GM21723 (cell line): ENCODE data around the gene DNAI2.
"Not testable (repeated sequence)": the region's sequence is repeated elsewhere in the genome, so short reads cannot be mapped to it uniquely, and the experiment has no call there.

Experiments
- ATAC-seq: cut with Tn5 transposase; IDR thresholded peaks from one replicate; pipeline ENCODE4 v1.9.1; 2021; ENCODE audit warnings: mild to moderate bottlenecking, moderate library complexity; ENCODE audit not compliant: unreplicated experiment

The DNAI2 gene

DNA sequence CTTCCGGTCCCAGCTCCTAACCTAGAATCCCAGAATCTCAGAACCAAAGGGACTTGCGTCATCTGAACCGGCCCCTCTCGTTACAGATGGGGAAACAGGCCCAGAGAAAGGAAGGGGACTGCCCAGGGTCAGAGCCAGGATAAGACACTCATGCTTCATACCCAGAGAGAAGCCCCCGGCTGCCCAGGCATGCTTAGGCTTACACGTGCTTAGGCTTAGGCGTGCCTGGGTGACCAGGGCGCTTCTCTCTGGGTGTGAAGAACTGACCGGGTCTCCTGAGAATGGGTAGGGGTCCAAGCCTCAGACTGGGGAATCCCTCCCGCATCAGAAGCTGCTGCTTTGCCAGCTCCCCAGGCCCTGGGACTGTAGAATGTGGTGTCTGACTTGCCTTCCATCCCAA is 29.9 kb upstream of the DNAI2 start:
- ATAC-seq, result no peak

GRCh38 chr17:74244548-74244947 is 29.5 kb upstream of the DNAI2 start:
- no peak for ATAC-seq

GRCh38 chr17:74245145-74245831 is 28.7 kb upstream of the DNAI2 start:
- ATAC-seq, result no peak

DNA sequence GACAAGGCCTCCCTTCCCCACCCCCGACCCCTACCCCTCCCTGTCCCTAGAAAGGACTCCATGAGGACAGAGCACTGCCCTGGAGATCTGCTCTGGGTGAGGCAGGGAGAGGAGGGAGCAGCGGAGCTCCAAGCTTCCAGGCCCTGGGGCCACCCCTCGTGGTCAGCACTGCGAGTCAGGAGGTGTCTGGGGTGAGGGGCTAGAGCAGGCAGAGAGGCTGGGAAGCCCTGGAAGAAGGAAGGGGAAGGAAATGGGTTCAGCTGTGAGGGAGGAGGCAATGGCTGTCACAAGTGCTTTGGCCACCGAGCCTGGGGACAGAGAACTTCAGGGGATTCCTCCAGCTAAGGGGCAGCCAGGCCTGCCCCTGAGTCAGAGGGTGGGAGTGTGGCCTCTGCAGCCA is 28.2 kb upstream of the DNAI2 start:
- no peak for ATAC-seq

- ATAC-seq, result no peak
Observed at GRCh38 chr17:74249590-74250270, 24.3 kb upstream of the DNAI2 start.

DNA sequence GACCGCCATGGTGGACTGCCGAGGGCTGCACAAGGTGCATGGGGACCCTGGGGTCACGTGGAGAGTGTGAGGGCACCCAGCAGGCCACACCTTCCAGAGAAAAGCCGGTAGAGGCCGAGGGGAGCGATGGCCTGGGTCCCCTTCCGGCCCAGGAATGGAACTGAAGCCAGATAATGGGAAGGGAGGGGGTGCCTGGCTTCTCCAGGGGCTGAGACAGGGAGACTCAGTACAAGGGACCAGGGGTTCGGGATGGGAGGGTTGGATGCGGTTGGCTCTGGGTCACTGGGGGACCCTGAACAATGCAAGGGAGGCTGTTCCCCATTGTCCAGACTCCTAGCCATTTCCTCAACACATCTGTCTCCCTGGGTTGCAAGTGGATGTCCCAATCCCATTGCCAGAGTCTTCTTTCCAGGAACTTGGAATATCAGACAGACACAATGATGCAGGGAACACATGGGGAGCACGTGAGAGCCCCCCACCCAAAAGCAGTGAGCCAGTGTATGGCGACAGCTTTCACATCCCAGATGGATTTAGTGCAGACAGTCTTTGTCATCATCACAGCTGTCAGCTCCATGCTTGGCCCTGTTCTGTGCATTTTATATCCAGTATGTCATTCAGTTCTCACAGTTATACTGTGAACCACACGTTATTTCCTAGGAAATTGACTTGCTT is 23.6 kb upstream of the DNAI2 start:
- no peak for ATAC-seq

GRCh38 chr17:74251051-74251450 is 23.0 kb upstream of the DNAI2 start:
- no peak for ATAC-seq

- no peak for ATAC-seq
Observed at GRCh38 chr17:74251569-74251968, 22.5 kb upstream of the DNAI2 start.

GRCh38 chr17:74252211-74252610 is 21.8 kb upstream of the DNAI2 start:
- no peak for ATAC-seq

DNA sequence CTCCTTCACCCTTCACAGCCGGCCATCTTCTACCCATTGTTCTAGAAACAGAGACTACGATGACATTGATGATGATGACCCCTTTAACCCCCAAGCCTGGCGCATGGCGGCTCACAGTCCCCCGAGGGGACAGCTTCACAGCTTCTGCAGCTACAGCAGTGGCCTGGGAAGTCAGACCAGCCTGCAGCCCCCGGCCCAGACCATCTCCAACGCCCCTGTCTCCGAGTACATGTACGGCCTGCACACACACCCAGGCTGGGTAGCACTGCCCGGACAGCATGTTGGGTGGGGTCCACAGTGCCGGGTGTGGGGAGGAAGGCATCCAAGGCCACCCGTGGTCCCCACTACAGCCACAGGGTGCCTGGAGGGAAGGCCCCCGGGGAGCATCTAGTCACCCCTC is 21.0 kb upstream of the DNAI2 start:
- ATAC-seq, result no peak

- no peak for ATAC-seq
Observed at GRCh38 chr17:74257311-74257710, 16.7 kb upstream of the DNAI2 start.

GRCh38 chr17:74259667-74260524 is 14.1 kb upstream of the DNAI2 start:
- ATAC-seq, result no peak

GRCh38 chr17:74260525-74260850 is 13.5 kb upstream of the DNAI2 start:
- ATAC-seq, result no peak

- ATAC-seq, result no peak
Observed at GRCh38 chr17:74262601-74263000, 11.4 kb upstream of the DNAI2 start.

DNA sequence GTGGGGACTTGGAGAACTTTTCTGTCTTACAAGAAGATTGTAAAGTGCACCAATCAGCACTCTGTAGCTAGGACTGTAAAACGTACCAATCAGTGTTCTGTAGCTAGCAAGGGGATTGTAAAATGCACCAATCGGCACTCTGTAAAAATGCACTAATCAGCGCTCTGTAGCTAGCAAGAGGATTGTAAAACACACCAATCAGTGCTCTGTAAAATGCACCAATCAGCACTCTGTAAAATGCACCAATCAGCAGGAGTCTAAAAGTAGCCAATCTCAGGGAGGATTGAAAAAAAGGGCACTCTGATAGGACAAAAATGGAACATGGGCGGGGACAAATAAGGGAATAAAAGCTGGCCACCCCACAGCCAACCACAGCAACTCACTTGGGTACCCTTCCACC is 7.0 kb upstream of the DNAI2 start:
- ATAC-seq, result not testable (repeated sequence)

GRCh38 chr17:74267579-74267978 is 6.5 kb upstream of the DNAI2 start:
- ATAC-seq, result no peak

GRCh38 chr17:74267987-74268499 is 6.0 kb upstream of the DNAI2 start:
- ATAC-seq, result no peak

DNA sequence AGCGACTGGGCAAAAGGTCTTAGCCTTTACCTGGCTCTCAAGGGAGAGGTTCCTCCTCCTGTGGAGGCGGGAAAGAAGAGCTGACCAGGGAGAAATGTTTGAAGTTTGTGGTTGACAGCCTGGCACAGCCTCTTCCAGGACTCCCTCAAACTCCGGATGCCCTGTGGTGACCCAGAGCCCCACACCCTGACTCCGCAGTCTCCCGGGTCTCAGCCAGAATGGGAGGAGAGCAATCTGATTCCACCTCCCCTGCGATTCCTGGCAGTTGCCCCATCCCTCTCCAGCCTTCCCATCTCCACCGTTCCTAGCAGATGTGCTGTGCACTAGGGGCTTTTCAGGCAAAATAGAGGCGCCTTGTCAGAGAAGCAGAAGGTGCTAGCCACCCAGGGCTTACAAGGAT is 5.5 kb upstream of the DNAI2 start:
- no peak for ATAC-seq

DNA sequence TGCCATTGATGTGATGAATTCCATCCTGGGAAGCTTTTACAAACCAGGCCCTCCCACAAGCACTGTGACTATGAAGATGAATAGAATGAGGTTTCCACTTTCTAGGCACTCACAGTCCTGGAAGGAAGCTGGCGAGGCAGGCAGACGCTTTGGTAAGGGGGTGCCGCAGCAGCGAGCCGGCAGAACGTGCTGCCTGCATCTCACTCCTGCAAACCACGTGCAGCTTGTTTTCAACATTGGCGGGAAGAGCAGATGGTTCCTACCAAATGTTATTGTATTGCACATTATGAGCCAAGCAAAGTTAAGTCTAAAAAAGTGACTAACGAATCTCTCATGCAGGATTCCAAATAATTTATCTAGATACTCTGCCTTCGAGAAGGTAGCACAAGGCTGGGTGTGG is 3.7 kb upstream of the DNAI2 start:
- no peak for ATAC-seq

DNA sequence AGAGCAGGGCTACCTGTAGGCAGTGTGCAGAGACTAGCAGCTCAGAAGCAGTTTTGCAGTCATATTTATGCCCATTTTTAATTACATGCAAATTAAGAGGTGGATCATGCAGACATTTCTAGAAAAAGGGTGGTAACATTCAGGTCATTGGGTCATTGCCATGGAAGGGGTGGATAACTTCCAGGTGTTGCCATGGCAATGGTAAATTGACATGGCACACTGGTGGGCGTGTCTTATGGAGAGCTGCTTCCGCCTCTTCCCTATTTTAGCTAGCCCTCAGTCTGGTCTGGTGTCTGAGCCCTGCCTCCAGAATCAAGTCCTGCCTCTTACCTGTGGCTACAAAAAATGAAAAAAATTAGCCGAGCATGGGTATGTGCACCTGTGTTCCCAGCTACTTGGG is 2.8 kb upstream of the DNAI2 start:
- no peak for ATAC-seq

DNA sequence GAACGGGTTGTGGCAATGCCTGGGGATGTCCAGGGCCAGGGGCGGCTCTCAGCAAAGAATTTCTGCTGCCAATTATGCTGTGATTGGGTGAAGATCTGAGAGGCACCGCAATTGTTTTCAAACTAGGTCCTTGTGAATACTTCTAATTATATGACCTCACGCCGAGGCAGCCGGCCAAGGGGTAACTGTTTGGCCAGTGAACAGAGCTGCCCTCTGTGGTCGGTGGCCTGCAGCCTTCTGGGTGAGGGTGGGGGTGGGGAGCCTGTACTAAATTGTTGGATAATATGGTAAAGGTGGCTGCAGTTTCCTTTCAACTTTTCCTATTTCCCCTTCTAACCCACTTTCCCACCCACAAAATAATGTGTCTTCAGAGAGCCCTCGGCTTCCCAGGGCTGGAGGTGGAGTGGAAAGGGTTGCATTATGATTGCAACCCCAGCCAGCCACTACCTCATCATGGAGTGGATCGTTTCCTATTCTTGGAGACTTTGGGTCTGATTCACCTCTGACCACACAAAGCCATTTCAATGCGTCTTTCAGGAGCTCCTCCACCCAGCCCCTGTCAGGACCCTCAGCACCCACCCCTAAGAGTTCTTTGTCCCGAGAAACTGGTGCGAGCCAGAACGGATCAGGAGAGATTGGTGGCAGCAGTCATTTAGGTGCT is 2.0 kb upstream of the DNAI2 start:
- no peak for ATAC-seq
